Measurements from ENCODE around the gene SORBS2.
"Not testable (repeated sequence)": the region's sequence is repeated elsewhere in the genome, so short reads cannot be mapped to it uniquely, and the experiment has no call there.

Gene SORBS2

GRCh38 chr4:185811509-185812364, at the start of gene SORBS2:
TSS of gene SORBS2 (minus strand) at chr4:185812194. CDS start at chr4:185690571, 121,623 bp downstream.
- peak within 1 kb of the TSS; percentile 57 for H3K9ac ChIP-seq (ENCODE audit: low read depth, low read length)
- H3K4me1 ChIP-seq (ENCODE audit: insufficient read depth, low read length) = peaks cover 18% of the 10 kb centered on the region
- no peaks in the 10 kb centered on the region for H3K9me3 ChIP-seq (ENCODE audit: control insufficient read depth, insufficient read depth, low read length)
- no peaks in the 10 kb centered on the region for H3K36me3 ChIP-seq (ENCODE audit: insufficient read depth, low read length)

GRCh38 chr4:185859111-185859510, 47.1 kb upstream of the SORBS2 start:
- Histone ChIP-seq H3K36me3 (ENCODE audit: insufficient read depth, low read length) (0 out of 2 replicates have a peak, but pooled peaks cover 4% of the 10 kb centered on the region), H3K9me3 (ENCODE audit: control insufficient read depth, insufficient read depth, low read length) (peaks cover 24% of the 10 kb centered on the region), H3K9ac (ENCODE audit: low read depth, low read length) (no peak overlapping the region), H3K4me1 (ENCODE audit: insufficient read depth, low read length) (no peaks in the 10 kb centered on the region)

- peaks cover 24% of the 10 kb centered on the region for H3K9me3 ChIP-seq (ENCODE audit: control insufficient read depth, insufficient read depth, low read length)
- H3K36me3 ChIP-seq (ENCODE audit: insufficient read depth, low read length); H3K9ac ChIP-seq (ENCODE audit: low read depth, low read length); H3K4me1 ChIP-seq (ENCODE audit: insufficient read depth, low read length): not testable (repeated sequence)
Measured at GRCh38 chr4:185857561-185857960, 45.6 kb upstream of the SORBS2 start.

- H3K4me1 ChIP-seq (ENCODE audit: insufficient read depth, low read length) = no peaks in the 10 kb centered on the region
- H3K9ac ChIP-seq (ENCODE audit: low read depth, low read length) = no peak overlapping the region
- H3K9me3 ChIP-seq (ENCODE audit: control insufficient read depth, insufficient read depth, low read length) = peaks cover 20% of the 10 kb centered on the region
- H3K36me3 ChIP-seq (ENCODE audit: insufficient read depth, low read length) = no peaks in the 10 kb centered on the region
Measured at GRCh38 chr4:185853841-185854240, 41.8 kb upstream of the SORBS2 start.

GRCh38 chr4:185852961-185853360, 41.0 kb upstream of the SORBS2 start:
- Histone ChIP-seq H3K9ac (ENCODE audit: low read depth, low read length) (no peak overlapping the region), H3K9me3 (ENCODE audit: control insufficient read depth, insufficient read depth, low read length) (peaks cover 11% of the 10 kb centered on the region), H3K36me3 (ENCODE audit: insufficient read depth, low read length) (no peaks in the 10 kb centered on the region), H3K4me1 (ENCODE audit: insufficient read depth, low read length) (peaks cover 2% of the 10 kb centered on the region; the same call in 1 of the 2 replicates)

- Histone ChIP-seq H3K9me3 (ENCODE audit: control insufficient read depth, insufficient read depth, low read length) (peaks cover 7% of the 10 kb centered on the region; the same call in 1 of the 2 replicates), H3K36me3 (ENCODE audit: insufficient read depth, low read length) (no peaks in the 10 kb centered on the region), H3K9ac (ENCODE audit: low read depth, low read length) (no peak overlapping the region), H3K4me1 (ENCODE audit: insufficient read depth, low read length) (peaks cover 10% of the 10 kb centered on the region; the same call in 1 of the 2 replicates)
Measured at GRCh38 chr4:185849664-185850550, 37.9 kb upstream of the SORBS2 start.

GRCh38 chr4:185847352-185848097, 35.5 kb upstream of the SORBS2 start:
- Histone ChIP-seq H3K4me1 (ENCODE audit: insufficient read depth, low read length) (peaks cover 15% of the 10 kb centered on the region), H3K36me3 (ENCODE audit: insufficient read depth, low read length) (no peaks in the 10 kb centered on the region), H3K9me3 (ENCODE audit: control insufficient read depth, insufficient read depth, low read length) (peaks cover 7% of the 10 kb centered on the region; the same call in 1 of the 2 replicates), H3K9ac (ENCODE audit: low read depth, low read length) (no peak overlapping the region)

- Histone ChIP-seq H3K36me3 (ENCODE audit: insufficient read depth, low read length) (no peaks in the 10 kb centered on the region), H3K9ac (ENCODE audit: low read depth, low read length) (no peak overlapping the region), H3K9me3 (ENCODE audit: control insufficient read depth, insufficient read depth, low read length) (peaks cover 7% of the 10 kb centered on the region; the same call in 1 of the 2 replicates), H3K4me1 (ENCODE audit: insufficient read depth, low read length) (peaks cover 18% of the 10 kb centered on the region)
Measured at GRCh38 chr4:185846505-185847150, 34.6 kb upstream of the SORBS2 start.

- Histone ChIP-seq H3K4me1 (ENCODE audit: insufficient read depth, low read length) (peaks cover 24% of the 10 kb centered on the region), H3K36me3 (ENCODE audit: insufficient read depth, low read length) (no peaks in the 10 kb centered on the region), H3K9me3 (ENCODE audit: control insufficient read depth, insufficient read depth, low read length) (peaks cover 7% of the 10 kb centered on the region; the same call in 1 of the 2 replicates), H3K9ac (ENCODE audit: low read depth, low read length) (no peak overlapping the region)
Measured at GRCh38 chr4:185845966-185846365, 34.0 kb upstream of the SORBS2 start.

GRCh38 chr4:185841451-185841850, 29.5 kb upstream of the SORBS2 start:
- Histone ChIP-seq H3K36me3 (ENCODE audit: insufficient read depth, low read length) (no peaks in the 10 kb centered on the region), H3K4me1 (ENCODE audit: insufficient read depth, low read length) (peaks cover 54% of the 10 kb centered on the region), H3K9ac (ENCODE audit: low read depth, low read length) (no peak overlapping the region), H3K9me3 (ENCODE audit: control insufficient read depth, insufficient read depth, low read length) (peaks cover 4% of the 10 kb centered on the region; the same call in 1 of the 2 replicates)

- peaks cover 59% of the 10 kb centered on the region for H3K4me1 ChIP-seq (ENCODE audit: insufficient read depth, low read length)
- H3K9me3 ChIP-seq (ENCODE audit: control insufficient read depth, insufficient read depth, low read length) = 0 out of 2 replicates have a peak, but pooled peaks cover 4% of the 10 kb centered on the region
- no peak overlapping the region for H3K9ac ChIP-seq (ENCODE audit: low read depth, low read length)
- H3K36me3 ChIP-seq (ENCODE audit: insufficient read depth, low read length) = no peaks in the 10 kb centered on the region
Measured at GRCh38 chr4:185840953-185841352, 29.0 kb upstream of the SORBS2 start.

- H3K9me3 ChIP-seq (ENCODE audit: control insufficient read depth, insufficient read depth, low read length) = no peaks in the 10 kb centered on the region
- H3K9ac ChIP-seq (ENCODE audit: low read depth, low read length) = peak overlapping the region; percentile 20; the same call in 1 of the 2 replicates
- H3K36me3 ChIP-seq (ENCODE audit: insufficient read depth, low read length) = no peaks in the 10 kb centered on the region
- H3K4me1 ChIP-seq (ENCODE audit: insufficient read depth, low read length) = peaks cover 66% of the 10 kb centered on the region
Measured at GRCh38 chr4:185840201-185840600, 28.2 kb upstream of the SORBS2 start.

- Histone ChIP-seq H3K9me3 (ENCODE audit: control insufficient read depth, insufficient read depth, low read length) (no peaks in the 10 kb centered on the region), H3K9ac (ENCODE audit: low read depth, low read length) (peak overlapping the region; percentile 20; the same call in 1 of the 2 replicates), H3K4me1 (ENCODE audit: insufficient read depth, low read length) (peaks cover 69% of the 10 kb centered on the region), H3K36me3 (ENCODE audit: insufficient read depth, low read length) (no peaks in the 10 kb centered on the region)
Measured at GRCh38 chr4:185839770-185840169, 27.8 kb upstream of the SORBS2 start.
